IPS-20b (cell line): ENCODE results near the gene GLTPD2.

ENCODE experiments used
- H3K27ac ChIP-seq: one replicate; pipeline ENCODE4 v1.5.1; 2013; ENCODE audit warnings: low read length
- H3K27me3 ChIP-seq: 2 replicates; pipeline ENCODE4 v1.6.1; 2013; ENCODE audit warnings: mild to moderate bottlenecking, low read length, inconsistent platforms; ENCODE audit not compliant: insufficient read depth
- H3K36me3 ChIP-seq: 2 replicates; pipeline ENCODE4 v1.6.1; 2013; ENCODE audit warnings: low read depth, mild to moderate bottlenecking, inconsistent platforms, low read length, moderate library complexity; ENCODE audit not compliant: insufficient read depth
- H3K4me1 ChIP-seq: 2 replicates; pipeline ENCODE4 v1.6.1; 2013; ENCODE audit warnings: mild to moderate bottlenecking, control low read depth, inconsistent platforms, low read length, moderate library complexity; ENCODE audit not compliant: insufficient read depth
- H3K4me3 ChIP-seq: 2 replicates; pipeline ENCODE4 v1.5.1; 2013; ENCODE audit warnings: mild to moderate bottlenecking, low read length, inconsistent platforms
- H3K9ac ChIP-seq: 2 replicates; pipeline ENCODE4 v1.6.1; 2013; ENCODE audit warnings: low read depth, mild to moderate bottlenecking, inconsistent platforms, low read length, moderate library complexity
- H3K9me3 ChIP-seq: 2 replicates; pipeline ENCODE4 v1.6.1; 2013; ENCODE audit warnings: mild to moderate bottlenecking, low read depth, low read length, inconsistent platforms; ENCODE audit not compliant: insufficient read depth

The GLTPD2 gene

GRCh38 chr17:4772235-4772613, 16.5 kb upstream of the GLTPD2 start:
- Histone ChIP-seq H3K27ac (no peak overlapping the region), H3K9ac (no peak overlapping the region), H3K4me1 (no peaks in the 10 kb centered on the region), H3K27me3 (no peaks in the 10 kb centered on the region), H3K4me3 (no peak overlapping the region), H3K9me3 (no peaks in the 10 kb centered on the region), H3K36me3 (no peaks in the 10 kb centered on the region)

GRCh38 chr17:4777969-4778760, 10.6 kb upstream of the GLTPD2 start:
- H3K27me3 ChIP-seq = peaks cover 8% of the 10 kb centered on the region
- no peak overlapping the region for H3K4me3 ChIP-seq
- no peak overlapping the region for H3K27ac ChIP-seq
- H3K9ac ChIP-seq = no peak overlapping the region
- no peaks in the 10 kb centered on the region for H3K36me3 ChIP-seq
- H3K9me3 ChIP-seq = no peaks in the 10 kb centered on the region
- H3K4me1 ChIP-seq = no peaks in the 10 kb centered on the region

- Histone ChIP-seq H3K27ac (no peak overlapping the region), H3K4me3 (no peak overlapping the region), H3K36me3 (no peaks in the 10 kb centered on the region), H3K9me3 (no peaks in the 10 kb centered on the region), H3K4me1 (no peaks in the 10 kb centered on the region), H3K27me3 (peaks cover 16% of the 10 kb centered on the region), H3K9ac (no peak overlapping the region)
Observed at GRCh38 chr17:4780325-4780955, 8.3 kb upstream of the GLTPD2 start.

- no peak overlapping the region for H3K4me3 ChIP-seq
- H3K4me1 ChIP-seq = no peaks in the 10 kb centered on the region; the same call in 1 of the 2 replicates
- no peaks in the 10 kb centered on the region for H3K9me3 ChIP-seq
- H3K9ac ChIP-seq = no peak overlapping the region
- H3K36me3 ChIP-seq = no peaks in the 10 kb centered on the region
- H3K27me3 ChIP-seq = peaks cover 38% of the 10 kb centered on the region
- no peak overlapping the region for H3K27ac ChIP-seq
Observed at GRCh38 chr17:4782652-4783051, 6.1 kb upstream of the GLTPD2 start.

- no peak overlapping the region for H3K4me3 ChIP-seq
- no peak overlapping the region for H3K27ac ChIP-seq
- peaks cover 63% of the 10 kb centered on the region for H3K27me3 ChIP-seq
- peaks cover under 1% of the 10 kb centered on the region; the same call in 1 of the 2 replicates for H3K4me1 ChIP-seq
- H3K9ac ChIP-seq = no peak overlapping the region
- no peaks in the 10 kb centered on the region for H3K9me3 ChIP-seq
- H3K36me3 ChIP-seq = no peaks in the 10 kb centered on the region
Observed at GRCh38 chr17:4785311-4786105, 3.3 kb upstream of the GLTPD2 start.

GRCh38 chr17:4786106-4786511, 2.7 kb upstream of the GLTPD2 start, which contains the start of gene VMO1:
TSS of gene VMO1 (minus strand) at chr17:4786364. CDS start at chr17:4786352, 12 bp downstream.
- H3K27ac ChIP-seq = no peak within 1 kb of the TSS
- H3K4me1 ChIP-seq = peaks cover 3% of the 10 kb centered on the region; the same call in 1 of the 2 replicates
- no peak within 1 kb of the TSS for H3K9ac ChIP-seq
- H3K27me3 ChIP-seq = peaks cover 69% of the 10 kb centered on the region
- no peaks in the 10 kb centered on the region for H3K36me3 ChIP-seq
- no peaks in the 10 kb centered on the region for H3K9me3 ChIP-seq
- H3K4me3 ChIP-seq = no peak within 1 kb of the TSS

GRCh38 chr17:4786516-4786915, 2.2 kb upstream of the GLTPD2 start:
- Histone ChIP-seq H3K36me3 (no peaks in the 10 kb centered on the region), H3K9ac (no peak overlapping the region), H3K27ac (no peak overlapping the region), H3K27me3 (peaks cover 72% of the 10 kb centered on the region), H3K4me1 (peaks cover 3% of the 10 kb centered on the region; the same call in 1 of the 2 replicates), H3K4me3 (no peak overlapping the region), H3K9me3 (no peaks in the 10 kb centered on the region)

GRCh38 chr17:4788159-4788806, 481 bp upstream of the GLTPD2 start:
- H3K36me3 ChIP-seq = no peaks in the 10 kb centered on the region
- H3K27me3 ChIP-seq = peaks cover 79% of the 10 kb centered on the region
- no peak overlapping the region for H3K27ac ChIP-seq
- H3K9ac ChIP-seq = no peak overlapping the region
- H3K9me3 ChIP-seq = no peaks in the 10 kb centered on the region
- H3K4me1 ChIP-seq = peaks cover 3% of the 10 kb centered on the region; the same call in 1 of the 2 replicates
- peak overlapping the region; percentile 77 for H3K4me3 ChIP-seq

- no peaks in the 10 kb centered on the region for H3K9me3 ChIP-seq
- H3K27ac ChIP-seq = no peak overlapping the region
- H3K9ac ChIP-seq = peak overlapping the region; percentile 56; the same call in 1 of the 2 replicates
- H3K36me3 ChIP-seq = no peaks in the 10 kb centered on the region
- H3K27me3 ChIP-seq = peaks cover 74% of the 10 kb centered on the region
- H3K4me1 ChIP-seq = peaks cover 3% of the 10 kb centered on the region; the same call in 1 of the 2 replicates
- H3K4me3 ChIP-seq = peak overlapping the region; percentile 77
Observed at GRCh38 chr17:4789701-4789950, 862 bp downstream of the GLTPD2 start.

- Histone ChIP-seq H3K9ac (peak overlapping the region; percentile 56; the same call in 1 of the 2 replicates), H3K4me3 (peak overlapping the region; percentile 77), H3K27me3 (peaks cover 74% of the 10 kb centered on the region), H3K27ac (no peak overlapping the region), H3K36me3 (no peaks in the 10 kb centered on the region), H3K4me1 (peaks cover 3% of the 10 kb centered on the region; the same call in 1 of the 2 replicates), H3K9me3 (no peaks in the 10 kb centered on the region)
Observed at GRCh38 chr17:4789951-4790704, 1.4 kb downstream of the GLTPD2 start.

- Histone ChIP-seq H3K4me1 (peaks cover 3% of the 10 kb centered on the region; the same call in 1 of the 2 replicates), H3K4me3 (peak overlapping the region; percentile 77), H3K27me3 (peaks cover 69% of the 10 kb centered on the region), H3K9ac (peak overlapping the region; percentile 41; the same call in 1 of the 2 replicates), H3K9me3 (no peaks in the 10 kb centered on the region), H3K36me3 (no peaks in the 10 kb centered on the region), H3K27ac (no peak overlapping the region)
Observed at GRCh38 chr17:4790705-4791088, 1.9 kb downstream of the GLTPD2 start.
